HG02973 (cell line): ENCODE data around the gene CD58.
A peak's percentile ranks its signal among the peaks of the same experiment; 100 is the strongest.

ENCODE experiments used
- ATAC-seq: cut with Tn5 transposase; IDR thresholded peaks from one replicate; pipeline ENCODE4 v1.9.1; 2021; ENCODE audit warnings: moderate library complexity; ENCODE audit not compliant: unreplicated experiment

The CD58 gene

DNA sequence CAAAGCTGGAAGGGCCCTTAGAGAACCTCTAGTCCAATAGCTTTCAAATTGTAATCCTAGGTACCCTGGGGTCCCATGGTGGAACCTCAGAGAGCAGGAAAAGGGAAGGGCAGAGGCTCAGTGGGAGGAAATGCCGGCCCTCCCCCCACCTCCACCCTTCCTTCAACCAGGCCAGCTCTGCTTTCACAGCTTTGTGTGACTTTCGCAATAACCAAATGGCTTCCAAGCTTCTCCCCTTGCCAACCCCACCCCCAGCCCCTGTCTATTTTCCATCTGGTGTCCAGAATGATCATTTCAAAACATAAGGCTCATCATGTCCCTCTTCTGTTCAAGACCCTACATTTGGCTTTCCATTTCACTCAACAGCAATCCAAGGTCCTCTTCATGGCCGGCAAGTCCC is 74.4 kb downstream of the CD58 start:
- ATAC-seq = no peak

DNA sequence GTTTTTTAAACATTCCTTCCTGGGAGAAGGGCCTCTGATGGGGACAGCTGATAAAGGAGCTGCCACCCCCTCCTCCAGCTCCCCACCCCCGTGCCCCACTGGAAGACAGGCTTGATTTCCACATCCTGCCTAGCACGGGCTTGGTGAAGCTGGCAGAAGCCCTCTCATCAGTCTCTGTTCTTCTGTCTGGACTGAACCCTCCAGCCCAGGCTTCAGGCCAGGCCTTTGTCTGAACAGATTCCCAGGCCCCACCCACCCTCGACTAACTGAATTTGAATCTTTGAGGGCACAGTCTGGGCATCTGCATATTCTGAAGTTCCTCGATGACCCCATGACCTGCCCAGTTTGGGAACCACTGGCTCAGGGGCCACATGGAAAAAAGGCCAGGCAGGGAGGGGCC is 75.3 kb downstream of the CD58 start:
- no peak for ATAC-seq

DNA sequence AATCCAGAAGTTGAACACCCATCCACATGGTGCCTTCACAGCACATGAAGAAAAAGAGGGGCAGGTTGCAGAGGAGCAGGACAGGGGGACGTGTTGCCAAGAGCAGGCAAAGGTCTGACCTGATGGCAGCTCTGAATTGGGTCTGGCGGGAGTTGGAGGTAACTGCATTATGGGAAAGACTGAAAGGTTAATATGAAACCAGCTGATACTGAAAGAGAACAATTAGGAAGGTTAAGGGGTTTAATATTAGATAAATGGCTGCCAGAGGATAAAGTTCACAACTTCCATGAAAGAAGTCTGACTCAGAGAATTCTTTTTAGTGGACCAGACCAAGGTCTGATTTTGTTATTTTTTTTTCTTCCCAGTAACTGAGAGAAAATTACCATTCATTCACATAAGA is 76.1 kb downstream of the CD58 start:
- ATAC-seq = no peak

DNA sequence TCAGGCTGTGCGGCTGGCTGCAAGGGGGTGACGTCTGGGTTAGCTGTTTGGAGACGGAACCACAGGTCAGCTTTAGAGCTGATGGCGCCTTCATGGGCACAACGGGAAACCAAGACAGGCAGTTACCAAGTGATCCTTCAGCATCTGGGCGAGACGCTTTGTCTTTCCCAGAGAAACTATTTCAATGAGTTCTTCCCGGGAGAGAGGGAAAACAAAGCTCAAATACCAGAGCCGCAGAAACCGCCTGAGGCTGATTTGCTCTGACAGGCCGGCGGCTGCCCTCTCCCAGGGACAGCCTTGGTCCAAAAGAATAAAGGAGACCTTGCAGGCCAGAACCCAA is 76.5 kb downstream of the CD58 start:
- ATAC-seq = no peak

DNA sequence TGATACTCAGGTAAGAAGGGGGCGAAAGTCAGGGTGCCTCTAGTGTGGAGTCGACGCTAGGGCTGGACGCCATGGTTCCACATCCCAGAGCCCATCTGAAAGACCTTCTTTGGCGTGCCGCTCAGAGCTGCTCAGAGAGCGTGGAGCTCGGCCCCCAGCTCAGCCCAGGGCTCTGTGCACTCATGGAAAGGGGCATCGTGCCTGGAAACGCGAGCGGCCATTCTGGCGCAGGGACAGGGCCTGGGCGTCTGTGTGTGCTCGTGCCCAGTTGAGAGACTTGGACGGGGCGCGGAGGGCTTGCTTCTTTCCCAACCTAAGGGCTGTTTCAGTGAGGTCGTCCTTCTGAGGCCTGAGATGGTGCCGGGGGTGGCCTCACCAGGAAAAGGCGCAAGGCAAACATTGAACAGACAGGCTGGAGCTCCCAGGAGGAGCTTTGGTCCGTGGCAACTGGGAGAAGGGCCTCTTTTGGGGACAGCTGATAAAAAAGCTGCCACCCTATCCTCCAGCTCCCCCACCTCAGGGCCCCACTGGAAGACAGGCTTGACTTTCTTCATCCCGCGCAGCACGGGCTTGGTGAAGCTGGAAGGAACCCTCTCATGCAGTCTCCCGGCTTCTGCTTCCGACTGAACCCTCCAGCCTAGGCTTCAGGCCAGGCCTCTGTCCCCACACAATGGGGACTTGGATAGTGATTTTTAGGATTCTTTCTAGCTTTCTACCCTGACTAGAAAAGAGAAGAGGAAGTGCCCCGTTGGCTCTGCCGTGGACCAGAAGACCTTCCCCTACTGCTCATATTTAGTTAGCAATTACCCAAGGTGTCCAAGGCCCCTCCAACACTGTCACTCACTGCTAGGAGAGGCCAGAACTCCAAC is 77.1 kb downstream of the CD58 start:
- ATAC-seq = no peak

DNA sequence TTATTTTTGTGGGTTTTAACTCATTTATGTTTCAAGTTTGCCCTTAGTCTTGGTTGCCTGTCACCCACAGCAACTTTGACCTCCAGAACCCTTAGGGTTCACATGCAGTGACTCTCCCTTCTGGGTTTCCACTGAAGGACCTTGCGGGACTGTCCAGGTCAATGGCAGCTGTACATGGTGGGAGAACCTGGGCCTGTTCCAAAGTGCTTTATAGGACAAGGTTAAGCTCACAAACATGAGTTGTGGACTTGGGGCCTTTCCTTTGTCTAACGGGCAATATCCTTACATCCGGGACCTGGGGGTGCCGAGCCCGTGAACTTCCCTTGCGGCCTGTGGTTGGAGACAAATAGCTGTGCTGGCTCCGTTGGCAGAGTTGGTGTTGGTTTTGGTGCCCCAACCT is 77.8 kb downstream of the CD58 start:
- ATAC-seq = no peak

DNA sequence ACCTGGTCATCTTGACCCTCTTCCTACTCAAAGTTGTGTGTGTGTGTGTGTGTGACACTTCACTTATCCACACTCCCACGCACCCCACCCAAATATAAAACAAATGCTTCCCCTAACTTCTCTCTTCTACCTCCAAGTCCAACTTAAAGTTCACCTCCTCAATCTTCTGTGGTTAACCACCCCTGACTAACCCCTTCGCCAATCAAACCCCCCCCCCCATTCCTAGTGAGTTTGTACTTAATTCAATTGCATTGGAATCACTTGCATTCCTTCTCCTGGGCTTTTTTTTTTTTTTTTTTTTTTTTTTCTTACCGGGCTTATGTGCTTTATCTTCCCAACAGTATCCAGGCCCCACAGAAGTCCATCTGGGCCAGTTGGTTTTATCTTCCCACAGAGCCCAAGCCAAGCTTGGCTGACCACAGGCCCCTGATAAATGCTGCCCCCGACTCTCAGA is 78.4 kb downstream of the CD58 start:
- ATAC-seq = no peak

DNA sequence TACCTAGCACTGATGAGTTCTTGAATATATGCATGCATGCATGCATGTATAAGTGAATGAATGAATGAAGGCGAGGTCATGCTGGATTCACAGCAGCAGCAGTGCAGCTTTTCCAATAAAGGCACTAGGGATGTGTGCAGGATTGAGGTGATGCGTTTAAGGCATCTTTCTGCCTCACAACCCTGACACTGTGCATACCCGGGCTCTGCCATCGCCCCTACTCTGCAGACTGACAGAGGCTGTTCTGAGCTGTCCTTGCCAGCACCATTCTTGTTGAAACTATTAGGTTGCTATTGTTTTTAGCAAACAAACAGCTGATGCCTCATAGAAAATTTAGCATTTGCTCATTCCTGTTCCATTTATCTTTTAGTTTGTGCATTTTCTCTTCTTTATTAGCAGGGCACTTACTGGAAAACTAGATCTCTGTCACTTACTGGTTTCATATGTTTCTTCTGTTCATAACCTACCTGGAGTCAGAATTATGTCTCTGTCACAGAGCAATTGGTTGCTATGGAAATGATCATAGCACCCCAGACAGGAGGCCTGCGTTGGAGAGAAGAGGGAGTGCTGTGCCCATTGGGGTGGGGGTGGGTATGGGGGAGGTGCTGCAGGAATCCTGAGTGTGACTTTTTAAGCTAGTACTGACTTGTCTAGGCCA is 79.0 kb downstream of the CD58 start:
- ATAC-seq = no peak

DNA sequence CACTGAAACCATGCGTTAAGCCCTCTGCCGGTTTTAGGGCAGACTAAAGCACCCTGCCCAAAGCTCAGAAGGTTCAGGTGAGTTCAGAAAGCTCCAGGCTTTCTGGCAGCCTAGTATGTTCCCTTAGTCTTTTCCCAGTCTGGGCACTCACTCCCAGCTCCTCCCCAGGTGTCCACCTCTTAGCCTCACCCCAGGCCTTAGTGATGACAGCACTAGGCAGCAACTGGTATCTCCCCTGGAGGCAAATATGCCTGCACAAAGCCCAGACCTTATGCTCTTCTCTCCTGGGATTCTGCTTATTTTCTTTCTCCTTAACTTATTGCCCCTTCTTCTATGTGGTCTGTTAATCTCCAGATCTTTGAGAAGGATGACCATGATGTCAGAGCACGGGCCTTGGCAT is 80.2 kb downstream of the CD58 start:
- ATAC-seq = no peak

DNA sequence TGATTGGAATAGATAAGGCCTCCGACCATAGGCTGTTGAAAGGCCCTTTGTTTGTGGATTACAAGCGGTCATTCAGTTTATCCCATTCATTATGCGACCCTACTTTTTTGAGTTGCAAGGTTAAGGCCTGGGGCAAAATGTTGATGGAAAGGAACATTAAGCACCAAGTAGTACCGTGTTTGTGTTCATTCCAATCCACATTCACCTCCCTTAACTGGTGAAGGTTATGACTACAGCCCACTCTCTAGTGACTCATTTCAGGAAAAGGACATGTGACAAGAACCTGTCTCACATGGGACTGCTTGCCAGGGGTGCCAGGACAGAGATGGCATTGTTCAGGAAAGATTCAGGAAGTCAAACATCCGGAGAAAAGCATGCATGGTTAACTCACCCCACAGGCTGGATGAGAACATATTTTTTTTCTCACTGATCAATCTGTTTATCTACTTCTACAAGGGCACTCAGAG is 81.6 kb downstream of the CD58 start:
- ATAC-seq = no peak

DNA sequence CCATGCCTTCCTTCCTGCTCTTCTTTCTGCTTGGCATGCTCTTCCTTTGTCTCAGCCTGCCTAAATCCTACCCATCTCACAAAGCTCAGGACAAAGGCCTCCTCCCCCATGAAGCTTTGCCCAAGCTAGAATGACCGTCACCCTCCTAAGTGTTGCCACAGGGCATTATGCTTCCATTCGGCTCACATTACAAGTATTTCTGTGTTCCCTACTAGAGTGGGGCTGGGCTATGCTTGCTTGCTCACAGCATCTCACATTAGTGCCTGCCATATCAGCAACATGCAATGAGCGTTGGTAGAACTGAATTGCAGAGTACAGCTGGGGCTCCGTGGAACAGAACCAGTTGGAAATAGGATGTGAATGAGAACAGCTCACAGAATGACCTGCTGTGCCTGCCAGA is 82.8 kb downstream of the CD58 start:
- no peak for ATAC-seq

DNA sequence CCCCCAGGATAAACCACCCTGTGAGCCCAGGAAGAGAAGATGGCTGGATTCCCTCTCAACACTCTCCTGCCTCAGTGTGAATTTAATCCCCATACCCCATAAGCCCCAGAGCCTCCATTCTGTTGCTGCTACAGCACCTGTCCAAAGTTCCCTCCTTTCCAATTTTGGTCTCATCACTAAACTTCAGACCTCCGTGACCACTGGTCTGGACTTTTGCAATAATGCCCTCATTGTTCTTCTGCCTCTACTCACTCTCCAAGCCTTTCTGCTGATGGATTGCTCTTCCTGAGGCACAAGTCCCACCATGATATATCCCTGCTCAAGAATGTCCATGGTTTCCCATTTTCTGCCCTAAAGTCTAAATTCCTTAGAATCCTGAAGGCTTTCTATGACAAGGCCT is 83.2 kb downstream of the CD58 start:
- ATAC-seq = no peak

DNA sequence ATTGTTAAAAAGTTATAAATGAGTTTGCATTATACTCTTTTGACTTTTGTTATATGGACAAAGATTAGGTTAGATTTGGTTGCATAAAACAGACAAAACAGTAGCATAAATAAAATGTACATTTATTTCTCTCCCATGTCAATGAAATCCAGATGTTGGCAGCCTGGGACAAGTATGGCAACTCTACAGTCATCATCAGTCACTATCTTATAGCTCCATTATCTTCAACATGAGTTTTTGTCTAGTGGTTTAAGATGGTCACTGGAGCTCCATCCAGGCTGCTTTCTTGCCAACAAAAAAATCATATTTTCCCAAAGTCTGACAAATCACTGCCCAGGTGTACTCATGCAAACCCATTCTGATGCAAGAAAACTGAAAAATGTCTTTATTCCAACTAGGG is 83.8 kb downstream of the CD58 start:
- ATAC-seq = no peak

DNA sequence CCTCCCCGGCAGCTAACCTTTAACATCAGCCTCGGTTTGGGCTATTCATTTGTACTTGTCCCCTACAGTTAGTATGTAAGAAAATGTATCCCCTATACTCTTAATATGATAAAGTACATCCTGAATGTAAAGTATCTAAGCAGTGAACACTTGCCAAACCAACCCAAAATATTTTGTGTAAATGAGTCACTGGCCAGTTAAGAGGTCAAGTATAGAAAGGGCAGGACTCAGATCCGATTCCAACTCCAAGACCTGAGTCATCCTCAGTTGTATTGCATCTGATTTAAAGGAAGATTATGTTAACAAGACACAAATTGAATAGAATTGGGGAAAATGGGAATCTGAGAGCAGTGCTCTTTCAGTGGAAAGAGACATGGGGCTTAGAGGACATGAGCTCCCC is 84.4 kb downstream of the CD58 start:
- no peak for ATAC-seq

DNA sequence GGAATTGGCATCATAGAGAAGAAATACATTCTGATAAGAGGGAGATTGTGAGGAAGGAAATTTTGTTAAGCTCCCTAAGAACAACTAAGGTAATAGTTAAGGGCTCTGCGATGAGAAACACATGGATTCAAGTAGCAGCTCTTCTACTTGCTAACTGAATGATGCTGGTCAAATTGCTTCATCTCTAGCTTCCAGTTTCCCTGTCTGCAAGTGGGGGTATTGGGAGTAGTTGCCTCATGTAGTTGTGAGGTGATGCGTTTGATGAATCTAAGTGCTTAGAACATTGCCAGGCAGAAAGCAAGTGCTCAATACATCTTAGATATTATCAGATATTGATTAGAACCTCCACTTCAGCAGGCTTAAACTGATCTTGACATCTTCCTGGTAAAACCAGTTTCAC is 84.8 kb downstream of the CD58 start:
- no peak for ATAC-seq

DNA sequence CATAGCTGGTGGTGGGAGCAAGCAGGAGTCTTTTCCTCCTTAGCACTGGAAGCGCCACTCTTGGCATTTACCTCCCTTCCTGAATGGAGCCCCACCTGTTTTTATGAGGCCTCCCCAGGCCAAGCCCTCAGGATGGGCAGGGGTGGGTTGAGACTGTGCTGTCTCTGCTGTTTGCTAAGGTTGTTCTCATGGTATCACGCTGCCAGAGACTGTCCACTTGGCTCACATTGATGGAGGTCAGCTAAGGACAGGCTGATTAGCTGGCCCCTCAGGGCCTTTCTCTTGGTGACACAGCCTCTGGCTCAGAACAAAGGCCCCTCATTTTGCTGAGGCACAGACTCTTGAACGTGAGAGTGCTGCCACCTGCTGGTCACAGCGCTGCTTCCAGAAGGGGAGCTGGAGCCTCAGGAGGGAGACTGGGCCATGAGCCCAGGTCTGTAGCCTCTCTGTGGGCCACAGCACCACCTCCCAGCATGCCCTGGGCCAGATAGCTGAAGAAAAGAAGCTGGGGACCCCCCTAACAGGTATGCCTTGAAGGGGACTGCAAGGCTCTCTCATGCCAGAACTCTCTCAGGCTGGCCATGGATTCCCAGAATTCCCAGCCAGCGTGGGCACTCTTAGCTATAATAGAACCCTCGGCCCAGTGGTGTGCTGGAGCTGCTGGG is 85.6 kb downstream of the CD58 start:
- peak; percentile 70 for ATAC-seq

DNA sequence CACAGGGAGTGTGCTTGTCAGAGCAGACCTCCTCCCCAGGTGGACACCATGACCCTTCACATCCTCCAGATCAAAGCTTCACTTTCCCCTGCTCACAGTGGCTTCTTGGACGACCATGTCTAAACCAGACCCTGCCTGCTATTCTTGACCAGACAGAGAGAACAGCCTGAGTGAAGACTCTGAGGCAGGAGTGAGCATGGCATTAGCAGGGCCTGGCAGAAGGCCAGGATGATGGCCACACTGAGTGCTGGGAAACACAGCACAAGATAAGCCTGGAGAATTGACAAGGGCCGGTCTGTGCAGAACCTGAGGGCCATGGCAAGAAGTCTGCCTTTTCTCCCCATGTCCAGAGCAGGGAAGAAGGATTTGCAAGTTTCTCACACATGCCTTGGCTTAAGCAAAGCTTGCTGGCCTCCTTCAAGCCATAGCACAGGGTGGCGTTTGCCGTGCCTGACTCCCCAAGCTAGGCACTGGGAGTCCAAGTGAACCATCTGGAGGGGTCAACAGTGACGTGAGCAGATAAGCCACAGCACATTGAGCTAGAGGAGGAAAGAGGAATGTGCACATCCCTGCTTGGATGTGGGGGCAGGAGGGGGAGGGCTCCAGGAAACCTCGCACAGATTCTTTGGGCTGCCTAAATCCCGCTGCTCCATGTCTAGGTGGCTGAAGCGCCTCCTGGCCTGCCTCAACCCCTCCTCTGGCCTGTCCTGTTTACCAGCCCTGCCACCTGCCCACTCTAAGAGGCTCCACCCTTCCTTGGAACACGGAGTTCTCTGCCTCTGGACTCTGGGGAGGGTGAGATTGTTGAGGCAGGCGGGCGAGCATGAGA is 87.1 kb downstream of the CD58 start:
- no peak for ATAC-seq

DNA sequence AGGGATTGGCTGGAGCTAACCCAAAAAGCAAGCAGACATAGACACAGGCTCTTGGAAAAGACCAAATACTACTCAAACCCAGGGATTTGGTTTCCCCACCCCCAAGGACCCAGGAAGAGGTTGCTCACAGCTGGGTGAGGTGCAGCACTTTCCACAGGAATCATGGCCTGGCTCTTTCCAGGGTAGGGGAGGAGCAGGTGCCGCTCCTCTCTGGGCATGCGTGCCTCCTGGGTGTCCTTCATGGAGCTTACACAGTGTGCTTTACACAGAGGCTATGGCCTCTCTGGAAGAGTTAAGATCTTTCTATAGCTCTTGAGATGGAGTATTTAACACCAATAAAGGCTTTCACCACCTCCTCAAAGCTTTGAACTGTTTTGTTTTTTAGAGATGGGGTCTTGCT is 88.3 kb downstream of the CD58 start:
- ATAC-seq = no peak

DNA sequence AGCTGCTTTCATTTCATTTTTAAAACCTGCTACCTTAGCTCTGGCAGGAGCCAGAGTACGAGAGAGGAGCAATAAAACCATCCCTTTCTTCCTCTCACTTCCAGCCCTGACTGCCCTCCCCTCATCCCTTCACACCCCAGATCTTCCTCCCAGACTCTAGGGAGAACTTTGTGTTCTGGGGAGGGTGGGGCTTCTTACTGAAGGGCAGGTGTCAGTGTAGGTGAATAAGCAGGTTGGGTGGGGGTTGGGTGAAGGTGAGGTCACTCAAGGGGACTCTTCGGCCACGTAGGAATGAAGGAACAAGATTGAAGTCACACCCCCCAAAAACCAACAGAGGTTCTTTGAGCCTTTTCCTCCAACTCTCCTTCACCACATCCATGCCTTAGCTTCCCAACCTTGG is 88.9 kb downstream of the CD58 start:
- ATAC-seq = no peak

DNA sequence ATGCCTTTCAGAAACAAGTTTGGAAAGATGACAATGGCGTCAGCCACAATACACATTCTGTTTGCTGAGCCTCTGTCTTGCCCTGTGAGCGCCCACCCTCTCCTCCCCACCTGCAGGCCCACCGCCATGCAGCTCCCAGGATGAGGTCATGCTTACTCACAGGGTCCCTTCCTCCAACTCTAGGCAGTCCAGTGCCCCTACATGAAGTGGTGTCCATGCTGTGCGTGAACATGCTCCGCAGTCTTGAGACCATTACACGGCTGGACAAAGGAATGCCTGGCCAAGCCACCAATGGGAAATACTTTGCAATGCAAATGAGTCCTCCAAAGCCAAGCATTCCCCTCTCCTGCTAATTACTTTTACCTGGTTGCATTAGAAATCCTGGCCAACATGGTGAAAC is 92.2 kb downstream of the CD58 start:
- ATAC-seq = no peak

DNA sequence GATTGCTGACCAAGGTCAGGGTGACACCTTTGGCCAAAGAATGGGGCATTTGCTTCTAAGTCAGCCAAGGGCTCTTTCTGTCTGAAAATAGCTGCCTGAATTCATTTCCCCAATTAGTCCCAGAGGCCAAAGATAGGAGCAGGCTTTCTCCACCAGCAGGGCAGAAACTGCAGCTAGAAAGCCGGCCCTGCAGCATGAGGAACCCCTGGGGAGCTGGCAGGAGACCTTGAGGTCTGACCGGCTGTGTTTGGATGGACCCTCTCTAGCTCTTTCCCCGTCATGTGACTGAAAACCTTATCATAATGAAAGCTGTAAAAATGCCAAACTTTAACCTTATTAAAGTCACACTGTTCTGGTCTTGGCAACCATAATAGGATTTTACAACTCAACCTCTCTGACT is 93.4 kb downstream of the CD58 start:
- ATAC-seq = no peak
